Astrocyte (in vitro differentiated cells and primary cell): ENCODE measurements around the gene AKAP13. TPM values are rescaled to one million over a fixed set of nuclear protein-coding genes. Genes with fewer than 3 reads are reported as not detected.

ENCODE experiments used
- DNase-seq: peaks from one replicate; pipeline ENCODE4 v3.0.0-alpha.2; 2010; ENCODE audit warnings: low read depth
- FAIRE-seq: peaks from 2 replicates; lab custom pipeline; 2011; peaks lifted over from hg19 to GRCh38; lab: Jason Lieb, UNC
- H2AFZ ChIP-seq: 2 replicates; pipeline ENCODE4 v1.6.0; 2012; ENCODE audit warnings: low read depth, low read length, inconsistent platforms
- H3K27ac ChIP-seq: 2 replicates; pipeline ENCODE4 v1.5.1; 2011; ENCODE audit warnings: low read depth, low read length, inconsistent platforms
- H3K27me3 ChIP-seq: 2 replicates; pipeline ENCODE4 v1.6.0; 2011; ENCODE audit warnings: low read length, inconsistent platforms; ENCODE audit not compliant: insufficient read depth
- H3K36me3 ChIP-seq: 2 replicates; pipeline ENCODE4 v1.5.1; 2011; ENCODE audit warnings: low read length, inconsistent platforms; ENCODE audit not compliant: insufficient read depth
- H3K4me1 ChIP-seq: 2 replicates; pipeline ENCODE4 v1.5.1; 2011; ENCODE audit warnings: low read length, inconsistent platforms; ENCODE audit not compliant: insufficient read depth
- H3K4me2 ChIP-seq: 2 replicates; pipeline ENCODE4 v1.6.0; 2012; ENCODE audit warnings: low read length, inconsistent platforms
- H3K4me3 ChIP-seq: 2 replicates; pipeline ENCODE4 v1.5.1; 2011; ENCODE audit warnings: low read depth, mild to moderate bottlenecking, low read length, inconsistent platforms; ENCODE audit not compliant: insufficient read depth
- H3K79me2 ChIP-seq: 2 replicates; pipeline ENCODE4 v1.6.0; 2012; ENCODE audit warnings: mild to moderate bottlenecking, low read length, inconsistent platforms; ENCODE audit not compliant: insufficient read depth
- H3K9ac ChIP-seq: 2 replicates; pipeline ENCODE4 v1.6.0; 2012; ENCODE audit warnings: mild to moderate bottlenecking, low read length, inconsistent platforms
- H3K9me3 ChIP-seq: 2 replicates; pipeline ENCODE4 v1.5.1; 2012; ENCODE audit warnings: low read depth, mild to moderate bottlenecking, low read length, inconsistent platforms; ENCODE audit not compliant: insufficient read depth
- H4K20me1 ChIP-seq: 2 replicates; pipeline ENCODE4 v1.6.0; 2012; ENCODE audit warnings: low read length, inconsistent platforms; ENCODE audit not compliant: insufficient read depth
- H3K27ac Mint-ChIP-seq: one replicate; pipeline ENCODE4 v1.8.0; 2021; ENCODE audit warnings: mild to moderate bottlenecking, mixed read lengths; ENCODE audit not compliant: unreplicated experiment
- H3K27me3 Mint-ChIP-seq: one replicate; pipeline ENCODE4 v1.8.0; 2021; ENCODE audit warnings: low read depth, mixed read lengths; ENCODE audit not compliant: unreplicated experiment
- H3K36me3 Mint-ChIP-seq: one replicate; pipeline ENCODE4 v1.8.0; 2021; ENCODE audit warnings: low read depth, mixed read lengths; ENCODE audit not compliant: unreplicated experiment
- H3K4me1 Mint-ChIP-seq: one replicate; pipeline ENCODE4 v1.8.0; 2021; ENCODE audit warnings: low read depth, mixed read lengths; ENCODE audit not compliant: unreplicated experiment
- H3K4me3 Mint-ChIP-seq: one replicate; pipeline ENCODE4 v1.8.0; 2021; ENCODE audit warnings: mild to moderate bottlenecking, moderate library complexity, mixed read lengths; ENCODE audit not compliant: unreplicated experiment
- H3K9me3 Mint-ChIP-seq: one replicate; pipeline ENCODE4 v1.8.0; 2021; ENCODE audit warnings: mild to moderate bottlenecking, mixed read lengths; ENCODE audit not compliant: unreplicated experiment
- CTCF ChIP-seq: IDR thresholded peaks from 2 replicates; pipeline ENCODE4 v1.5.1; 2011; ENCODE audit warnings: low read depth, mild to moderate bottlenecking, inconsistent platforms, low read length, moderate library complexity; ENCODE audit not compliant: insufficient read depth
- EZH2 ChIP-seq: IDR thresholded peaks from 2 replicates; pipeline ENCODE4 v1.6.1; 2012; ENCODE audit warnings: mild to moderate bottlenecking, low read length, inconsistent platforms; ENCODE audit not compliant: insufficient read depth
- total RNA-seq: library from RNA; stranded (reverse); gene quantifications from 2 replicates; pipeline ENCODE4 v1.2.1, GENCODE V29; 2021

AKAP13 gene
- total RNA-seq, 1 donor from 2014 or later: 98.2 TPM

GRCh38 chr15:85632014-85632413 is 251.6 kb downstream of the AKAP13 start:
- Mint-ChIP-seq H3K4me1 (peaks cover 2% of the 10 kb centered on the region), H3K4me3 (no peak overlapping the region), H3K27ac (no peak overlapping the region), H3K36me3 (no peaks in the 10 kb centered on the region), H3K9me3 (no peaks in the 10 kb centered on the region), H3K27me3 (no peaks in the 10 kb centered on the region)
- Histone ChIP-seq H3K4me2 (no peak overlapping the region), H3K27ac (no peak overlapping the region), H3K36me3 (peaks cover 2% of the 10 kb centered on the region), H3K4me3 (no peak overlapping the region), H3K9me3 (no peaks in the 10 kb centered on the region), H3K4me1 (no peaks in the 10 kb centered on the region), H3K79me2 (peaks cover 14% of the 10 kb centered on the region), H4K20me1 (peaks cover 2% of the 10 kb centered on the region), H3K27me3 (no peaks in the 10 kb centered on the region), H3K9ac (no peak overlapping the region), H2AFZ (no peak overlapping the region)
- FAIRE-seq (no peak), DNase-seq (no peak)
- TF ChIP-seq EZH2 (no peak), CTCF (no peak)

GRCh38 chr15:85633859-85634258 is 253.5 kb downstream of the AKAP13 start:
- TF ChIP-seq EZH2: no peak
- TF ChIP-seq CTCF: no peak
- Histone ChIP-seq H2AFZ (no peak overlapping the region), H3K9me3 (no peaks in the 10 kb centered on the region), H4K20me1 (no peaks in the 10 kb centered on the region), H3K36me3 (peaks cover 2% of the 10 kb centered on the region), H3K27ac (no peak overlapping the region), H3K4me1 (no peaks in the 10 kb centered on the region), H3K4me3 (no peak overlapping the region), H3K27me3 (no peaks in the 10 kb centered on the region), H3K79me2 (peaks cover 7% of the 10 kb centered on the region), H3K9ac (no peak overlapping the region), H3K4me2 (no peak overlapping the region)
- H3K9me3 Mint-ChIP-seq: no peaks in the 10 kb centered on the region
- H3K4me3 Mint-ChIP-seq: no peak overlapping the region
- no peak for DNase-seq
- no peak for FAIRE-seq
- H3K27me3 Mint-ChIP-seq: no peaks in the 10 kb centered on the region
- H3K4me1 Mint-ChIP-seq: peaks cover 2% of the 10 kb centered on the region
- H3K36me3 Mint-ChIP-seq: no peaks in the 10 kb centered on the region
- H3K27ac Mint-ChIP-seq: no peak overlapping the region

- H3K4me1 Mint-ChIP-seq: peaks cover 6% of the 10 kb centered on the region
- no peak overlapping the region for H3K27ac Mint-ChIP-seq
Measured at GRCh38 chr15:85636351-85636750, 255.9 kb downstream of the AKAP13 start.

More at GRCh38 chr15:85636351-85636750, 255.9 kb downstream of the AKAP13 start:
- TF ChIP-seq EZH2 (no peak), CTCF (no peak)
- H3K4me2 ChIP-seq: no peak overlapping the region
- H3K27me3 ChIP-seq: no peaks in the 10 kb centered on the region
- Mint-ChIP-seq H3K36me3 (no peaks in the 10 kb centered on the region), H3K9me3 (no peaks in the 10 kb centered on the region), H3K4me3 (no peak overlapping the region), H3K27me3 (no peaks in the 10 kb centered on the region)
- no peaks in the 10 kb centered on the region for H4K20me1 ChIP-seq
- no peak overlapping the region for H3K9ac ChIP-seq
- no peak for FAIRE-seq
- peaks cover 4% of the 10 kb centered on the region for H3K79me2 ChIP-seq
- no peak overlapping the region for H2AFZ ChIP-seq
- peaks cover 9% of the 10 kb centered on the region for H3K4me1 ChIP-seq
- peaks cover 6% of the 10 kb centered on the region for H3K36me3 ChIP-seq
- H3K9me3 ChIP-seq: no peaks in the 10 kb centered on the region
- no peak overlapping the region for H3K4me3 ChIP-seq
- no peak overlapping the region for H3K27ac ChIP-seq
- DNase-seq: no peak
